ENCODE measurements around the gene APOC3.

Gene APOC3

GRCh38 chr11:116842117-116842516, 12.4 kb downstream of the APOC3 start:
- Histone ChIP-seq H3K27ac (no peak overlapping the region), H3K4me3 (no peak overlapping the region)

- Histone ChIP-seq H3K27ac (no peak overlapping the region), H3K4me3 (no peak overlapping the region)
Measured at GRCh38 chr11:116842909-116843308, 13.2 kb downstream of the APOC3 start.

GRCh38 chr11:116843661-116844060, 14.0 kb downstream of the APOC3 start:
- Histone ChIP-seq H3K27ac (no peak overlapping the region), H3K4me3 (no peak overlapping the region)

- Histone ChIP-seq H3K4me3 (no peak overlapping the region), H3K27ac (no peak overlapping the region)
Measured at GRCh38 chr11:116844722-116845121, 15.0 kb downstream of the APOC3 start.

GRCh38 chr11:116847612-116848011, 17.9 kb downstream of the APOC3 start:
- Histone ChIP-seq H3K4me3 (no peak overlapping the region), H3K27ac (no peak overlapping the region)

GRCh38 chr11:116849060-116849459, 19.4 kb downstream of the APOC3 start:
- Histone ChIP-seq H3K4me3 (no peak overlapping the region), H3K27ac (no peak overlapping the region)

- Histone ChIP-seq H3K27ac (no peak overlapping the region), H3K4me3 (no peak overlapping the region)
Measured at GRCh38 chr11:116849486-116849885, 19.8 kb downstream of the APOC3 start.

GRCh38 chr11:116851626-116852025, 21.9 kb downstream of the APOC3 start:
- no peak overlapping the region for H3K4me3 ChIP-seq
- peak overlapping the region in 17 of 21 experiments; percentile 33 to 93 (median 73) for H3K27ac ChIP-seq

- Histone ChIP-seq H3K4me3 (no peak overlapping the region), H3K27ac (peak overlapping the region in 18 of 21 experiments; percentile 14 to 93 (median 71))
Measured at GRCh38 chr11:116852261-116853031, 22.7 kb downstream of the APOC3 start.

GRCh38 chr11:116853461-116854073, 23.9 kb downstream of the APOC3 start:
- Histone ChIP-seq H3K4me3 (no peak overlapping the region), H3K27ac (peak overlapping the region in 18 of 21 experiments; percentile 23 to 93 (median 71))

- Histone ChIP-seq H3K4me3 (no peak overlapping the region), H3K27ac (peak overlapping the region in 12 of 21 experiments; percentile 2 to 93 (median 26))
Measured at GRCh38 chr11:116855413-116855812, 25.7 kb downstream of the APOC3 start.

GRCh38 chr11:116856423-116856822, 26.7 kb downstream of the APOC3 start:
- peak overlapping the region in 3 of 21 experiments; percentile 6 to 33 (median 14) for H3K27ac ChIP-seq
- no peak overlapping the region for H3K4me3 ChIP-seq

- Histone ChIP-seq H3K27ac (no peak overlapping the region), H3K4me3 (no peak overlapping the region)
Measured at GRCh38 chr11:116857316-116857715, 27.6 kb downstream of the APOC3 start.

- Histone ChIP-seq H3K27ac (no peak overlapping the region), H3K4me3 (no peak overlapping the region)
Measured at GRCh38 chr11:116857936-116858335, 28.2 kb downstream of the APOC3 start.

- Histone ChIP-seq H3K27ac (no peak overlapping the region), H3K4me3 (no peak overlapping the region)
Measured at GRCh38 chr11:116859175-116859574, 29.5 kb downstream of the APOC3 start.

- Histone ChIP-seq H3K27ac (no peak overlapping the region), H3K4me3 (no peak overlapping the region)
Measured at GRCh38 chr11:116860303-116860702, 30.6 kb downstream of the APOC3 start.

- no peak overlapping the region for H3K27ac ChIP-seq
- H3K4me3 ChIP-seq = no peak overlapping the region
Measured at GRCh38 chr11:116861539-116861938, 31.8 kb downstream of the APOC3 start.

GRCh38 chr11:116862185-116862584, 32.5 kb downstream of the APOC3 start:
- no peak overlapping the region for H3K4me3 ChIP-seq
- H3K27ac ChIP-seq = no peak overlapping the region

GRCh38 chr11:116862951-116863350, 33.2 kb downstream of the APOC3 start:
- H3K27ac ChIP-seq = no peak overlapping the region

GRCh38 chr11:116864531-116864930, 34.8 kb downstream of the APOC3 start:
- Histone ChIP-seq H3K27ac (no peak overlapping the region), H3K4me3 (no peak overlapping the region)

More at GRCh38 chr11:116862951-116863350, 33.2 kb downstream of the APOC3 start:
- no peak overlapping the region for H3K4me3 ChIP-seq

GRCh38 chr11:116865696-116866095, 36.0 kb downstream of the APOC3 start:
- H3K27ac ChIP-seq = peak overlapping the region in 2 of 21 experiments; percentile 14 to 21
- no peak overlapping the region for H3K4me3 ChIP-seq
